Activated naive CD4-positive, alpha-beta T cell treated with anti-CD3 and anti-CD28 coated beads for 36 hours (primary cell): ENCODE measurements around the gene KCNIP1. TPM values are rescaled to one million over a fixed set of nuclear protein-coding genes. Genes with fewer than 3 reads are reported as not detected.

Experiments
- CTCF ChIA-PET: fragments of 350-600 bp; sonication (Branson Sonifier 250); formaldehyde crosslinking; loops from one replicate; lab custom pipeline; 2021; ENCODE audit warnings: antibody characterized with exemption; lab: Charles Lee
- DNase-seq: peaks from one replicate; pipeline ENCODE4 v3.0.0-alpha.2; 2020
- H3K27ac Mint-ChIP-seq: one replicate; pipeline ENCODE4 v1.8.0; 2021; ENCODE audit warnings: mild to moderate bottlenecking, mixed read lengths
- H3K27me3 Mint-ChIP-seq: one replicate; pipeline ENCODE4 v1.8.0; 2021; ENCODE audit warnings: low read depth, mixed read lengths
- H3K36me3 Mint-ChIP-seq: one replicate; pipeline ENCODE4 v1.8.0; 2021; ENCODE audit warnings: low read depth, mixed read lengths
- H3K4me1 Mint-ChIP-seq: one replicate; pipeline ENCODE4 v1.8.0; 2021; ENCODE audit warnings: low read depth, mixed read lengths
- H3K4me3 Mint-ChIP-seq: one replicate; pipeline ENCODE4 v1.8.0; 2021; ENCODE audit warnings: mild to moderate bottlenecking, moderate library complexity, mixed read lengths
- H3K9me3 Mint-ChIP-seq: one replicate; pipeline ENCODE4 v1.8.0; 2021; ENCODE audit warnings: mixed read lengths
- intact Hi-C: fragments of 100-400 bp; cut with micrococcal nuclease; formaldehyde crosslinking; loops from one replicate; pipeline ENCODE4 v1.15.1; 2023
- total RNA-seq, 2 experiments: library from RNA; stranded (reverse); gene quantifications; one replicate each; pipeline ENCODE4 v1.2.3, GENCODE V29; 2021

Gene KCNIP1
- total RNA-seq, 2 experiments from 2014 or later: not detected

GRCh38 chr5:170513856-170514525, 10.2 kb downstream of the KCNIP1 start:
- no peaks in the 10 kb centered on the region for H3K36me3 Mint-ChIP-seq
- DNase-seq: no peak
- no peaks in the 10 kb centered on the region for H3K27me3 Mint-ChIP-seq
- no peak overlapping the region for H3K4me3 Mint-ChIP-seq
- H3K27ac Mint-ChIP-seq: no peak overlapping the region
- no peaks in the 10 kb centered on the region for H3K4me1 Mint-ChIP-seq
- intact Hi-C loops: no loop called here
- no peaks in the 10 kb centered on the region for H3K9me3 Mint-ChIP-seq
- CTCF ChIA-PET: no interaction called here

- no peaks in the 10 kb centered on the region for H3K4me1 Mint-ChIP-seq
- no peaks in the 10 kb centered on the region for H3K36me3 Mint-ChIP-seq
- no peak overlapping the region for H3K27ac Mint-ChIP-seq
- intact Hi-C loops: no loop called here
- CTCF ChIA-PET: no interaction called here
- H3K4me3 Mint-ChIP-seq: no peak overlapping the region
- DNase-seq: no peak
- peaks cover 6% of the 10 kb centered on the region for H3K27me3 Mint-ChIP-seq
- peaks cover 2% of the 10 kb centered on the region for H3K9me3 Mint-ChIP-seq
These were observed 13.6 kb downstream of the KCNIP1 start for GRCh38 chr5:170517411-170517810.

GRCh38 chr5:170518277-170518676, 14.5 kb downstream of the KCNIP1 start:
- CTCF ChIA-PET: no interaction called here
- no peak overlapping the region for H3K27ac Mint-ChIP-seq
- peaks cover 8% of the 10 kb centered on the region for H3K27me3 Mint-ChIP-seq
- intact Hi-C loops: no loop called here
- H3K4me3 Mint-ChIP-seq: no peak overlapping the region
- no peaks in the 10 kb centered on the region for H3K4me1 Mint-ChIP-seq
- H3K36me3 Mint-ChIP-seq: no peaks in the 10 kb centered on the region
- no peak for DNase-seq
- H3K9me3 Mint-ChIP-seq: peaks cover 2% of the 10 kb centered on the region

- Mint-ChIP-seq H3K4me3 (no peak overlapping the region), H3K36me3 (no peaks in the 10 kb centered on the region), H3K4me1 (no peaks in the 10 kb centered on the region), H3K27me3 (peaks cover 11% of the 10 kb centered on the region), H3K27ac (no peak overlapping the region), H3K9me3 (peaks cover 2% of the 10 kb centered on the region)
- CTCF ChIA-PET: no interaction called here
- intact Hi-C loops: no loop called here
- no peak for DNase-seq
These were observed 15.7 kb downstream of the KCNIP1 start for GRCh38 chr5:170519549-170519948.

GRCh38 chr5:170520372-170520771, 16.6 kb downstream of the KCNIP1 start:
- Mint-ChIP-seq H3K27me3 (peaks cover 11% of the 10 kb centered on the region), H3K9me3 (peaks cover 2% of the 10 kb centered on the region), H3K4me3 (no peak overlapping the region), H3K36me3 (no peaks in the 10 kb centered on the region), H3K27ac (no peak overlapping the region), H3K4me1 (no peaks in the 10 kb centered on the region)
- CTCF ChIA-PET: no interaction called here
- DNase-seq: no peak
- intact Hi-C loops: no loop called here

- no peak overlapping the region for H3K4me3 Mint-ChIP-seq
- no peak for DNase-seq
- CTCF ChIA-PET: no interaction called here
- no peaks in the 10 kb centered on the region for H3K4me1 Mint-ChIP-seq
- no peaks in the 10 kb centered on the region for H3K36me3 Mint-ChIP-seq
- peaks cover 2% of the 10 kb centered on the region for H3K9me3 Mint-ChIP-seq
- intact Hi-C loops: no loop called here
- no peak overlapping the region for H3K27ac Mint-ChIP-seq
- peaks cover 11% of the 10 kb centered on the region for H3K27me3 Mint-ChIP-seq
These were observed 18.7 kb downstream of the KCNIP1 start for GRCh38 chr5:170522211-170523141.

DNA sequence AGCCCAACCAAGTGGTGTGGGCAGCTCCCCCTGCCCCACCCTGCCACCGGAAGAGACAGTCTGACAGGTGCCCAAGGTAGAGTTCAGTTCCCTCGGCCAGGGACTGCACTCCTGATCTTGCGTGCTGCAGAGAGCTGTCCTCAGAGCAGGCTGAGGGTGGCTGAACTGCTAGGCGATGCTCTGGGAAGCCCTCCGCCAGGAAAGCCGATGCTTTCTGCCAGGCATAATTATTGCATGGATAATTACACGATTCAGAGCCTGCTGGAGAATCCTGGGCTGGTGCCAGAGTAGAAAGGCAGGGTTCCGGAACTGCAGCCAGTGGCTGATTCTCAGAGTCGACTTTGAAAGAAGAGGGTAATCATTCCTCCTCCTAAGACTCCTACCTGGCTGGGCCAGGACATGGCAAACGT, 19.3 kb downstream of the KCNIP1 start:
- Mint-ChIP-seq H3K27ac (no peak overlapping the region), H3K36me3 (no peaks in the 10 kb centered on the region), H3K9me3 (peaks cover 2% of the 10 kb centered on the region), H3K4me3 (no peak overlapping the region), H3K4me1 (no peaks in the 10 kb centered on the region), H3K27me3 (peaks cover 14% of the 10 kb centered on the region)
- DNase-seq: no peak
- intact Hi-C loops: no loop called here
- CTCF ChIA-PET: no interaction called here

DNA sequence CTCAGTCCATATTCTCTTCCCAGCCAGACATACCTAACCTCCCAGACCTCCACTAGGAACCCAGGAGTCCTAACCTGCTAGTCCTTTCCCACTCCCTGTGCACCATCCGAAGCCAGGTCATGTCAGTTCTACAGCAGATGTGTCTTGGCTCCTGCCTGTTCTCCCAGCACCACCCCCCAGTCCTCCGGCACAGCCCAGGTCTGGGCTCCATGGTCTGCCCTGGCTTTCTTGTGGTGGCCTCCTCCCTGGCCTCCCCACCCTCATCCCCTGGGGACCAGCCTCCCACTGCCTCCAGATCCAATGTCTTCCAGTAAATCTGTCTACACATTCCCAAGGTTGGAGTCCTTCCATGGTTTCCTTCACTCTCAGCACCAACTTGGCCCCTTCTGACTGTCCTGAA, 20.0 kb downstream of the KCNIP1 start:
- CTCF ChIA-PET: no interaction called here
- no peaks in the 10 kb centered on the region for H3K4me1 Mint-ChIP-seq
- no peak overlapping the region for H3K27ac Mint-ChIP-seq
- intact Hi-C loops: no loop called here
- peaks cover 14% of the 10 kb centered on the region for H3K27me3 Mint-ChIP-seq
- H3K36me3 Mint-ChIP-seq: no peaks in the 10 kb centered on the region
- peaks cover 2% of the 10 kb centered on the region for H3K9me3 Mint-ChIP-seq
- no peak overlapping the region for H3K4me3 Mint-ChIP-seq
- DNase-seq: no peak

DNA sequence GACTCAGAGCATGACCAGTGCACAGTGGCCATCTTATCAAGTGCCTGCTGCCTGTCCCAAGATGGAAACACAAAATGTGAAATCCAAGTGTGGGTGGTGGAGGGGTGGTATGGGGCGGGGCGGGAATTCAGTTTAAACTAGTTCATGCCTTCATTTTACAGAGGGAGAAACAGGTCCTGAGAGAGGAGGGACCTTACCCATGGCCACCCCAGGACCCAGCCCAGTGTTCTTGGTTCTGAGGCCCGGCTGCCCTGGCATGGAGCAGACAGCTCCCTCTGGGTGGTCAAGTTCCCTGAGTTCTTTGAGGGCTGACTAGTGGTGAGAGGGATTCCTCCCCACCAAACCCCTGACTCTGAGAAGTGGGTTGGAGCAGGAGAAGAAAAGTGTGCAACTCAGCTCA, 20.8 kb downstream of the KCNIP1 start:
- Mint-ChIP-seq H3K27ac (no peak overlapping the region), H3K9me3 (peaks cover 2% of the 10 kb centered on the region), H3K36me3 (no peaks in the 10 kb centered on the region), H3K4me3 (no peak overlapping the region), H3K27me3 (peaks cover 10% of the 10 kb centered on the region), H3K4me1 (no peaks in the 10 kb centered on the region)
- intact Hi-C loops: no loop called here
- DNase-seq: no peak
- CTCF ChIA-PET: no interaction called here

DNA sequence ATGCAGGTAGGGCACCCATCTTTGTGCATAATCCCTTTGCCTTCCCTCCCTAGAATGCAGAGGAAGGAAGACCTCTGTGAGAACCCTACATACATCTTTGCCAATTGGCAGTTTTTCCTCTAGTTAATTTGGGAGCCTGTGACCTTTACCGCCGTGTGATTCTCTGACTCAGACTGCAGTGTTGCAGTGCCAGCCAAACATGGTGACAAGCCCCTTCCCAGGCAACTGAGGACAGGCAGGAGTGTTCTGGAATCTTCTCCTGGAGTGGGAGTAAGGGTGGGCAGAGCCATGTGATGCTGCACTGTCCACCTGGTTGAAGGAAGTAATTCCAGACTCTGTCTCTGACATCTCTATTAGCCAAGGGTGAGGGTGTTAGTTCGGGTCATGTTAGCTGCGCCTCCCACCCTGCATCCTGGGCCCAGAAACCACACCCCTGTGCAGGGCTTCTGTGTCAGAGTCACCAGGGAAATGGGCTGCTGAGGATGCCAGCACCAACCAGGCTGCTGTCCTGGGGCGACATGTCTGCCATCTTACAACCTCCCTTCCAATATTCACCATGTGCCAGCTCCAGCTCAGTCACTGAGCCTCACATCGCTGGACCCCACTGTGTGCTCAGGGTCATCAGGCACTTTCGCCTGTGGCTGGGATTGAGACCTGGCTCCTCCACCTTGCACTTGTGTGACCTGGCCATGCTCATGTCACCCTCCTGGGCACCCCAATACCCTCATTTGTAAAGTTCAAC, 21.8 kb downstream of the KCNIP1 start:
- DNase-seq: no peak
- Mint-ChIP-seq H3K9me3 (peaks cover 2% of the 10 kb centered on the region), H3K4me1 (no peaks in the 10 kb centered on the region), H3K36me3 (no peaks in the 10 kb centered on the region), H3K27ac (no peak overlapping the region), H3K4me3 (no peak overlapping the region), H3K27me3 (peaks cover 8% of the 10 kb centered on the region)
- intact Hi-C loops: no loop called here
- CTCF ChIA-PET: no interaction called here

DNA sequence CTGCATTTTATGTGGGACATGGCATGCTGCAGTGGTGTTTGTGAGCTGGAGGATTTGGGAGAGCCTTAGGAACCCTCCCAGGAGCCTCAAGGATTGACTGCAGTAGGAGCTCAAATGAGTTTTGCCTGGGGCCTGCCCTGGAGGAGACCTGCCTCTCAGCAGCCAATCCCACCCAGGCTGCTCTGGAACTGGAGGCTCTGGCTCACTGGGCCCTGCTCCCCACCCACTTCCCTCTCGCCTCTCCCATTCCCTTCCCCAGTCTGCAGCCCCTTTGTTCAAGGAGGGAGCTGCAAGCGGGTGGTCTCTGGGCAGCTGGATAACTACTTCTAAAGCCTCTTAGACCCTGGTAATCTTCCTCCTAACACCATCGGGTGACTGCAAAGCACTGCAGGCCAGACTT, 24.2 kb downstream of the KCNIP1 start:
- Mint-ChIP-seq H3K27ac (no peak overlapping the region), H3K4me3 (no peak overlapping the region), H3K4me1 (no peaks in the 10 kb centered on the region), H3K36me3 (no peaks in the 10 kb centered on the region), H3K27me3 (peaks cover 10% of the 10 kb centered on the region), H3K9me3 (no peaks in the 10 kb centered on the region)
- DNase-seq: no peak
- intact Hi-C loops: no loop called here
- CTCF ChIA-PET: interaction anchor here (0.5 kb wide), 1 partner anchor 367 kb away, joined by 3 read pairs; no protein-coding TSS in a partner anchor

DNA sequence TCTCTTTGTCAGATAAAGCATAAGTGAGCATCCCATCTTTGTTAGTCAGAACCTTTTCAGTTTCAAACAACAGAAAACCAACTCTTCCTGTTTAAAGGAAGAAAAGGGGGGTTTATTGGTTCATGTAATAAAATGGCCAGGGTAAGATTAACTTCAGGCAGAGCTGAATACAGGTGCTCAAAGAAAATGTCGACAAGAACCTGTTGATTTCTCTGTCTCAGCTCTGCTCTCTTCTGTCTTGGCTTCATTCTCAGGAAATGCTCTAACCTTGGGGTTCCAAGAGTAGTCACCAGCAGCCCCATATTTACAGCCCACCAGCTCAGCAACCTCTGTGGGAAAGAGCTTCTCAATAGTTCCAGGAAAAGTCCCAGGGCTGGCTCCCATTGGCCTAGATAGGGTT, 25.2 kb downstream of the KCNIP1 start:
- no peaks in the 10 kb centered on the region for H3K4me1 Mint-ChIP-seq
- H3K27ac Mint-ChIP-seq: no peak overlapping the region
- DNase-seq: no peak
- CTCF ChIA-PET: interaction anchor here (0.7 kb wide), 1 partner anchor 99 kb away, joined by 3 read pairs; no protein-coding TSS in a partner anchor
- intact Hi-C loops: no loop called here
- H3K27me3 Mint-ChIP-seq: peaks cover 8% of the 10 kb centered on the region
- H3K36me3 Mint-ChIP-seq: no peaks in the 10 kb centered on the region
- H3K4me3 Mint-ChIP-seq: no peak overlapping the region
- no peaks in the 10 kb centered on the region for H3K9me3 Mint-ChIP-seq
